ENCODE results near the gene ASRGL1.
"Not testable (repeated sequence)": the region's sequence is repeated elsewhere in the genome, so short reads cannot be mapped to it uniquely, and the experiment has no call there.

ASRGL1 gene

DNA sequence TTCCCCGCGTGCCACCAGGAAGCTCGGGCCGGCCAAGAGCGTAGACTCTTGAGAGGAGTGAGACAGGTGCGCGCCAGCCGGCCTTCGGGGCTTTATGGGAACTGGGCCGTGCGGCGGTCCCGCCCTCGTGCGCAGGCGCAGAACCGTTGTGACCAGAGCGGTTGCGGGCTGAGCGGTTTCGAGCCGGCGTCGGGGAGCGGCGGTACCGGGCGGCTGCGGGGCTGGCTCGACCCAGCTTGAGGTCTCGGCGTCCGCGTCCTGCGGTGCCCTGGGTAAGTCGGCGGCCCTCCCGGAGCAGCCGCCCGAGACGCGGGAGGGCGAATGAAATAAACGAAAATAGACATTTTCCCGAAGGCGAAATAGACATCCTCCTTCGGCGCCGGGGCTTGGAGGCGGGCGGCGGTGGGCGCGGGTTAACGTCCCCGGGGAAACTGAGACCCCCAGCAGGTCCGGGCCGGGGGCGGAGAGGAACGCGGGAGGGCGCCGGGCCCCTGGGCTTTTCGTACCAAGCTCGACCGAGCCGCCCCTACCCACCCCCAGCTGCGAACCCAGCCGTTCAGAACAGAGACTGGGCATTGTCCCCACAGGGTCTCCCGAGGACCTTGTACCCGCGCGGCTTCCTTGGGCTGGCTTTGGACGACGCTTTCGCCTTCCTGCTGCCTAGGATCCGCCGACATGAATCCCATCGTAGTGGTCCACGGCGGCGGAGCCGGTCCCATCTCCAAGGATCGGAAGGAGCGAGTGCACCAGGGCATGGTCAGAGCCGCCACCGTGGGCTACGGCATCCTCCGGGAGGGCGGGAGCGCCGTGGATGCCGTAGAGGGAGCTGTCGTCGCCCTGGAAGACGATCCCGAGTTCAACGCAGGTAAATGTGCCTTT lies at the start of gene ASRGL1:
ASRGL1 (plus strand) TSS at position 146 of the 879 bp plus-strand sequence; CDS start at position 676, 530 bp downstream.
- DNase-seq (ENCODE audit: low read depth in 3 of 3), result peak; percentile 43 to 80 (median 52)

DNA sequence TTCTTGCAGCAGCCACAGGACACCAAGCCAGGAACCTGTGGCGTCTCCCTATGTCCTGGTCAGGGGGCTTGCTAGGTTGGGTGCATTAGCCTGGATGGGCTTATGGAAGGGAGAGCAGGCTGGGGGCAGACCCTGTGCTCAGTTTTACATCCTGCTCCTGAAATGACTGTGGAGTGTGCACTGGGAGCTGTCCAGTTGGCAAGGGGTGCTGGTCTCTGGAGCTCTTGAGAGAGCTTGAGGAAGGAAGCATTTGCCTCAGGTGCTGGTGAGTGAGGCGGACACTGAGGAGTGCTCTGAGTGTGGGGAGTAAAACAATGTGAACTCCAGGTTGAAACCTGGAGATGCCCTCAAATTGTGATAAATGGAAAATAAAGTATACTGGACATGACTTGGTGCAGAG lies 41.7 kb upstream of the ASRGL1 start:
- DNase-seq (ENCODE audit: low read depth in 3 of 3), result no peak

DNA sequence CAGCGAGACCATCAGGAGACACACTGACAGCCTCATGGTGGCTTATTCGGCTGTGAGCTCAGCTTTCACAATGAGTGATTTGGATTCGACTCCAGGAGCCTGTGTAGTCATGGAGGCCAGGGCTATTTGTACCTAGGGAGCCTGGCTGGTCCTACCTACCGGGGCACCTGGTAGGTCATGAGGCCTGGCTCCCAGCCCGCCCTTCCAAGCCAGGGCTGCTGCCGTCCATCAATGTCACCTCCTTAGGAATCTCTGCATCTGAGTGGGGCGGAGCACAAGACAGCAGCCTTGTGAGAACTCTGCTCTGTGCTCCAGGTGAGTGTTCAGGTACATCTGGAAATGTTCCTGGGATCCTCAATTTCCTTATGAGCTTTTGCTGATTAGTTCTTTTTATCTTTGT lies 38.3 kb upstream of the ASRGL1 start, which contains the start of gene SCGB1D4:
SCGB1D4 (minus strand) TSS at position 101 of the 400 bp plus-strand sequence; CDS start at position 36, 65 bp downstream.
- DNase-seq (ENCODE audit: low read depth in 3 of 3), result no peak

DNA sequence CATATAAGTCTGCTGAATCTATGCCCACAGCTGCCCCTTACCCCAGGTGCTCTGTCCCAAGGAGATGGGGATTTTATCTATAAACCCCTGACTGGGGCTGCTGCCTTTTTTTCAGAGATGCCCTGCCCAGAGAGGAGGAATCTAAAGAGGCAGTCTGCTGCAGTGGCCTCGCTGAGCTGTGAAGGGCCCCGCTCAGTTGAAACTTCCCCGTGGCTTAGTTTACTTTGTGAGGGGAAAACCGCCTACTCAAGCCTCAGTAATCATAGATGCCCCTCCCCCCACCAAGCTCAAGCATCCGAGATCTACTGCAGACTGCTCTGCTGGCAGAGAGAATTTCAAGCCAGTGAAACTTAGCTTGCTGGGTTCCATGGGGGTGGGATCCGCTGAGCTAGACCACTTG lies 31.0 kb upstream of the ASRGL1 start:
- DNase-seq (ENCODE audit: low read depth in 3 of 3), result no peak

DNA sequence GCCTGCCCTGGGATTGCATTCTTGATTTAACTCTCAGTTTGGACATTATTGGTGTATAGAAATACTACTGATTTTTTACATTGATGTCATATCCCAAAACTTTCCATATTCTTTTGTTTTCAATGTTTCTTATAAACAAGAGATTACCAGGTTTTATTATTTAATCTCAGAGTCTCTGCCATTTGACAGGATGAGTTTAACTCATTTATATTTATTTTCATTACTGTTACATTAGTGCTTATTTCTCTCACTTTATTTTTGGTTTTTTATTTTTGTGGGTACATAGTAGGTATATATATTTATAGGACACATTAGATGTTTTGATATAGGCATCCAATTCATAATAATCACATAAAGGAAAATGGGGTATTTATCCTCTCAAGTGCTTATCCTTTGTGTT lies 29.3 kb upstream of the ASRGL1 start:
- DNase-seq (ENCODE audit: low read depth in 3 of 3), result no peak

DNA sequence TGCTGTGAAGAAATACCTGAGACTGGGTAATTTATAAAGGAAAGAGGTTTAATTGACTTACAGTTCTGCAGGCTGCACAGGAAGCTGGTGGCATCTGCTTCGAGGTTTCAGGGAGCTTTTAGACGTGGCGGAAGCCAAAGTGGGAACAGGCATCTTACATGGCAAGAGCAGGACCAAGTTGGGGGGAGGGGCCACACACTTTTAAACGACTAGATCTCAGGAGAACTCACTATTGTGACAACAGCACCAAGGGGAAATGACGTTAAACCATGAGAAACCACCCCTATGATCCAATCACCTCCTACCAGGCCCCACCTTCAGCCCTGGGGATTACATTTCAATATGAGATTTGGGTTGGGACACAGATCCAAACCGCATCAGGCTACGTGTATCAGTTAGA lies 27.3 kb upstream of the ASRGL1 start:
- no peak for DNase-seq (ENCODE audit: low read depth in 3 of 3)

DNA sequence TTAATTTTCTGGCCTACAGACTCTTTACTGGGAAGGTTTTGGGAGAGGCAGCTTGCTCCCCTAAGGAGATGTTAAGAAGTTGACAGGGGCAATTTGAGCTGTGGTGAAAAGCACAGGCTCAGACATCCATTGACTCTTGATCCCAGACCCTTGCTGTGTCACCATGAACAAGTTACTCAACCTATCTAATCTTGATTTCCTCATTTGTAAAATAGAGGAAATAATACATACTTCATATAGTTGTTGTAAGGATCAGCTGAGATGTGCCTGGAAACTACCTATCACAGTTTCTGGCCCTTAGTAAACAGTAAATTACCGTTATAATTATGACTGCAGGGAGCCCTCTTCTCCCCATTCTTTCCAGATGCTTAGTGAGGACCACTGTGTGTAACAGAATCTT lies 21.8 kb upstream of the ASRGL1 start:
- no peak for DNase-seq (ENCODE audit: low read depth in 3 of 3)

DNA sequence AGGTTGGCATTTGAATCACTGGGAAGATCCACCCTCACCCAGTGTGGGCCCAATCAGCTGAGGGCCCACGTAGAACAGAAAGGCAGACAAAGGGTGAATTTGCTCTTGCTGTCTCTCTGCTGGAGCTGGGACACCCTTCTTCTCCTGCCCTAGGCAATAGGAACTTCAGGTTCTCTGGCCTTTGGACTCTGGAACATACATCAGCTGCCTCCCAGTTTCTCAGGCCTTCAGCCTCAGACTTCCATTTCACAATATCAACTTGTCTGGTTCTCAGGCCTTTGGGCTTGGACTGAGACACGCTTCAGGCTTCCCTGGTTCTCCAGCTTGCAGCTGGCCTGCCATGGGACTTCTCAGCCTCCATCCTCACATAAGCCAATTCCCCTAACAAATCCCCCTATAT lies 14.7 kb upstream of the ASRGL1 start:
- no peak for DNase-seq (ENCODE audit: low read depth in 3 of 3)

DNA sequence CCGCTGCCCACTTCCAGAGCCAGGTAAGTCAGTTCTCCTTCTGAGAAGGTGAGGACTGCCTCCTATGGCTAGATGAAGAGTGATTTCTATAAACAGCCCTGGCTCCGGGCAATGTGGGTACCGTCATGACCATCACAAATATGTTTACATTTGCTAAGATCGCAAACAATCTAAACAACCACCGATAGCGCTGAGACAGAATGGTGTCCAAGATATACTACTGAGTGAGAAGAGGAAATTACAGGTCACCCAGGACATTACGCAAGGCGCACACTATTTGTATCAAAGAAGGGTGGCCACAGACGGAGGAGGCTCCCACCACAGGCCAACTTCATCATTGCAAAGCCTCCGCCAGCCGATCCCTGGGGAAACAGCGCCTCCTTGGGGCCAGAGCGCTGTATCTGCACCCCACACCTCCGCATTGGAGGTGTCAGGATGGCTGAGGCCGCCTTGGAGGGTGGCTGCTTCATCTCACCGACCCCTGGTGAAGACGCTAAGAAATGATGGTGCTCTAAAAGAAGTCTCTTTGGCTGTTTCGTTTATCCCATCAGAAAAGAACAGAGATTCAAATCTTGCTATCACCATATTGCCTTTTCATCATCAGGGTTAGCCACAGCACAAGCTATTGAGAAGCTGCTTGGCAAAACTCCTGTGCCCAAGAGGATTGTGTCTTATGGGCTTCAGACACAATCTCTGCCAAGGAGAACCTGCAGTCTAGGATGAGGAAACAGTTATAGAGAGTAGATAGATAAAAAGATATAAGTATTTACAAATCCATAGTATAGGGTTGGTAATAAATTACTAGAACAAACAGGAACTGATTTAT lies 12.3 kb upstream of the ASRGL1 start:
- DNase-seq (ENCODE audit: low read depth in 3 of 3), result peak; percentile 11 to 72 (median 30)

DNA sequence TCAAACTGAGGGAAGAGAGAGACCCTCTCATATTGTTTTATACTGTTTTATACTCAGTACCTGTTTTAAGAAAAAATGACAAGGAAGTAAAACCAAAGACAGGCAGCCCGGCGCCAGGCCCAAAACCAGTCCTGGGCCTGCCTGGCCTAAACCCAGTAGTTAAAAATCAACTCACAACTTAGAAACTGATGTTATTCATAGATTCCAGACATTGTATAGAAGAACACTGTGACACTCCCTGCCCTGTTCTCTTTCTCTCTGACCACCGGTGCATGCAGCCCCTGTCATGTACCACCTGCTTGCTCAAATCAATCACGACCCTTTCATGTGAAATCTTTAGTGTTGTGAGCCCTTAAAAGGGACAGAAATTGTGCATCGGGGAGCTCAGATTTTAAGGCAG lies 11.5 kb upstream of the ASRGL1 start:
- not testable (repeated sequence) for DNase-seq (ENCODE audit: low read depth in 3 of 3)

DNA sequence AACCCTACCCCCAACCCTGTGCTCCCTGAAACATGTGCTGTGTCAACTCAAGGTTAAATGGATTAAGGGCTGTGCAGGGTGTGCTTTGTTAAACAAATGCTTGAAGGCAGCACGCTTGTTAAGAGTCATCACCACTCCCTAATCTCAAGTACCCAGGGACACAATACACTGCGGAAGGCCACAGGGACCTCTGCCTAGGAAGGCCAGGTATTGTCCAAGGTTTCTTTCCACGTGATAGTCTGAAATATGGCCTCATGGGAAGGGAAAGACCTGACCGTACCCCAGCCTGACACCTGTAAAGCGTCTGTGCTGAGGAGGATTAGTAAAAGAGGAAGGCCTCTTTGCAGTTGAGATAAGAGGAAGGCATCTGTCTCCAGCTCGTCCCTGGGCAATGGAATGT lies 10.5 kb upstream of the ASRGL1 start:
- not testable (repeated sequence) for DNase-seq (ENCODE audit: low read depth in 3 of 3)

DNA sequence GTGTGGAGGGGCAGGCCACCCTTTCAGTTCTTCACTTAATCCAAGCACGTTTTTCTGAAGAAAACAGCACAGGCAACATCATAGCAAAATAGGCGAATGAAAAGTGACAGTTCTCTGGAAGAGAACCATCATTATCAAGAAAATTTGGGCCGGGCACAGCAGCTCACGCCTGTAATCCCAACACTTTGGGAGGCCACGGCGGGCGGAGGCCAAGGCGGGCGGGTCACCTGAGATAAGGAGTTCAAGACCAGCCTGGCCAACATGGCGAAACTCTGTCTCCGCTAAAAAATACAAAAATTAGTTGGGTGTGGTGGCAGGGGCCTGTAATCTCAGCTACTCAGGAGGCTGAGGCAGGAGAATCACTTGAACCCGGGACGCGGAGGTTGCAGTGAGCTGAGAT lies 9.7 kb upstream of the ASRGL1 start:
- not testable (repeated sequence) for DNase-seq (ENCODE audit: low read depth in 3 of 3)

DNA sequence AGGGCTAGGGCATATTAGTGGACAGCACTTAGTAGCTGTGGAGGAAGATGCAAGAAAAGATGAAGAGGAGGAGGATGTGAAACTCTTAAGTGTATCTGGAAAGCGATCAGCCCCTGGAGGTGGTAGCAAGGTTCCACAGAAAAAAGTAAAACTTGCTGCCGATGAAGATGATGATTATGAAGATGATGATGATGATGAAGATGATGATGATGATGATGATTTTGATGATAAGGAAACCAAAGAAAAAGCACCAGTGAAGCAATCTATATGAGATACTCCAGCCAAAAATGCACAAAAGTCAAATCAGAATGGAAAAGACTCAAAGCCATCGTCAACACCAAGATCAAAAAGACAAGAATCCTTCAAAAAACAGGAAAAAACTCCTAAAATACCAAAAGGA lies 6.0 kb upstream of the ASRGL1 start:
- not testable (repeated sequence) for DNase-seq (ENCODE audit: low read depth in 3 of 3)

DNA sequence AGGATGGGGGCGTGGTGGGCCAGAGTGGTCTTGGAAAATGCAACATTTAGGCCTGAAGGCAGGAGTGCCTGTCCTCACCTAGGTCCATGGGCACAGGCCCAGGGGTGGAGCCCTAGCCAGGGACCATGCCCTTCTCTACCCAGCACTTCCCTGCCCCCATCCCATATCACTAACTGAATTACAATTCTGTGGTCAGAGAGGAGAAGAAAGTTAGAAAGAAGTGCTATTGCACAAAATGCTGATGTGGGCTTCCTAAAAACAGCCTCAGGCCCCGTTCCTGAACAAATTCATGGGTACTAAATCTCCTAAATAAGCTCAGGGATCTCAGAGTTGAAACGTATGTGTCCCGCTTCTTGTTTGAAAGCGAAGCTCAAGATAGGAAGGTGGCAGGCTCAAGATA lies 3.5 kb upstream of the ASRGL1 start:
- DNase-seq (ENCODE audit: low read depth in 3 of 3), result no peak

DNA sequence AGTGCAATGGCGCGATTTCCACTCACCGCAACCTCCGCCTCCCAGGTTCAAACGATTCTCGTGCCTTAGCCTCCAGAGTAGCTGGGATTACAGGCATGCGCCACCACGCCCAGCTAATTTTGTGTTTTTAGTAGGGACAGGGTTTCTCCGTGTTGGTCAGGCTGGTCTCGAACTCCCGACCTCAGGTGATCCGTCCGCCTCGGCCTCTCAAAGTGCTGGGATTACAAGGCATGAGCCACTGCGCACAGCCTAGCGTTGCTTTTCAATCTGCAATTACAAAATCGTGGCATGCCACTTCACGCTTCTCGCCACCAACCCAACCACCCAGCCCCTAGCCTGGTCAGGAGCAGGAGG lies 322 bp upstream of the ASRGL1 start:
- DNase-seq (ENCODE audit: low read depth in 3 of 3), result not testable (repeated sequence)

DNA sequence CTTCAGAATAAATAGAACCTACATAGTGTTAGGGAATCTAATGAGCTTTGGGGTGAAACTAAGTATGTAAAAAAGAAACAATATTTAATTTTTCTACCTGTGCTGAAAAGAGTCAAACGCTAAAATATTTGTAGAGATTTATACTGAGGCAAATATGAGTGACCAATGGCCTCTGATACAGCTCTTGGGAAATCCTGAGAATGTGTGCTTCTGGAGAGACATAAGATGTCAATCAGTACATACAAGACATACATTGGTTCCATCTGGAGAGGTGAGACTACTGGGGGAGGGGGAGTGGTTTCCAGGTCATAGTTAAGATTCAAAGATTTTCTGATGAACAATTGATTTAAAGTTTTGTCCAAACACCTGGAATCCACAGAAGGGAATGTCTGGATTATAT lies 970 bp downstream of the ASRGL1 start:
- DNase-seq (ENCODE audit: low read depth in 3 of 3), result no peak

DNA sequence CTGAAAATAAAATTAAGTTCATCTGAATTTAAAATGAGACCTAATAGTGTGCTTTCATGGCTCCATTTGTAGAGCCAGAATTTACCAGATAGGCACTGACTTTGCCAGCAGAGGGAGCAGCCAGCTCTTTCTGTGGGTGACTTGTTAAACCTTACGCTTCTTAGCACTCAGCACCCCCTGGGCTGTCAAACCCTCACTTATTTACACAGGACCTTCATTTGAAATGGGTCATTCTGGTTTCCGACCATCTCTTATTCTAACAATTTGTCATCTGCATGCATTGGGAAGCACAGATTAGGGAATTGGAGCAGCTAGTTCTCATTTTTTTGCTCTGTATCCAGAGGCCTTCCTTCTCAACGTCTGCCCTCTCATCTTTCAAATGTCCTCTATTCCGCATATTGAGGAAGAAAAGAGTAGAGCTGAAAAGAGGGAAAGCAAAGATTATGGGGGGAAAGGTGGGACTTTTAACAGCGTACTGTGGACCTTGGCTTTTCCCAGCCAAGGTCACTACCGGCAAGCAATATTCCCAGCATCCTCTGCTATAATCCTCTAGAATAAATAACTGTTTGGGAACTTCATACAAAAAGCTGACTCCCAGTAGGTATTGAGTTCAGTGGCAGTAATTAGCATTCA lies 3.1 kb downstream of the ASRGL1 start:
- peak; percentile 12 to 51 (median 25) for DNase-seq (ENCODE audit: low read depth in 3 of 3)

DNA sequence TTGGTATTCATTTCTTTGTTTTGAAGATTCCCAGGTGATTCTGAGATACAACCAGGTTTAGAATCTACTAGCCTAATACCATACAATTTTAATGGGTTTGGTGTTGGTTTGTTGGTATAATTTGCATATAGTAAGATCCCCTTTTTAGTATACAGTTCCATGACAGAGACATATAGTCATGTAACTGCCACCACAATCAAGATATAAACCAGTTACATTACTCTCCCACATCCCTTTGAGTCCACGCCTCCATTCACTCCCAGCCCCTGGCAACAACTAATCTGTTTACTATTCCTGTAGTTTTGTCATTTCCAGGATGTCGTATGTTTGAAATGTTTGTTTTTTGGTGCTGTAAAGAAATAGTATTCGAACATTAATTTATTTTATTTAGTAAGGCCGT lies 4.3 kb downstream of the ASRGL1 start:
- no peak for DNase-seq (ENCODE audit: low read depth in 3 of 3)

DNA sequence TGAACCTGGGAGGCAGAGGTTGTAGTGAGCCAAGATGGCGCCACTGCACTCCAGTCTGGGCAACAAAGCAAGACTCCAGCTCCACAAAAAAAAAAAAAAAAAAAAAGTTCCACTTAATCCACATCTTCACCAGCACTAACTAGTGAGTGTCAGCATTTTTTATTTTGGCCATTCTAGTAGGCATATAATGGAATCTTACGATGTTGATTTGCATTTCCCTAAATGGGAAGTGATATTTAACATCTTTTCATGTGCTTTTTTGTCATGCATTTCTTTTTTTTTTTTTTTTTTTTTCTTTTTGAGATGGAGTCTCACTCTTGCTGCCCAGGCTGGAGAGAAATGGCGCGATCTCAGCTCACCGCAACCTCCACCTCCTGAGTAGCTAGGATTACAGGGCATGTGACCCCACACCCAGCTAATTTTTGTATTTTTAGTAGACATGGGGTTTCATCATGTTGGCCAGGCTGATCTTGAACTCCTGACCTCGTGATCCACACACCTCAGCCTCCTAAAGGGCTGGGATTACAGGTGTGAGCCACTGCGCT lies 6.5 kb downstream of the ASRGL1 start:
- not testable (repeated sequence) for DNase-seq (ENCODE audit: low read depth in 3 of 3)

DNA sequence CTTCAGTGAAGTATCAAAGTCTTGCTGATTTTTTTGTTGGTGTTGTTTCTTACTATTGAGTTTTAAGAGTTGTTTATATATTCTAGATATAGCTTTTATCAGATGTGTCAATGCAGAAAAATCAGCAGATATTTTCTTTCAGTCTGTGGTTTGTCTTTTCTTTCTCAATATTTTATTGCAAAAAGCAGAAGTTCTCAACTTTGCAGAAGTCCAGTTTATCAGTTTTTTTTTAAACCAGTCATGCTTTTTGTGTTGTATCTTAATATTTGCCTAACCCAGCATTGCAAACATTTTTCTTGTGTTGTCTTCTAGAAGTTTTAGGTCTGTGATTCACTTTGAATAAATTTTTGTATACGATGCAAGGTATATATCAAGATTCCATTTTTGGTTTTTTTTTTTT lies 7.0 kb downstream of the ASRGL1 start:
- DNase-seq (ENCODE audit: low read depth in 3 of 3), result no peak

DNA sequence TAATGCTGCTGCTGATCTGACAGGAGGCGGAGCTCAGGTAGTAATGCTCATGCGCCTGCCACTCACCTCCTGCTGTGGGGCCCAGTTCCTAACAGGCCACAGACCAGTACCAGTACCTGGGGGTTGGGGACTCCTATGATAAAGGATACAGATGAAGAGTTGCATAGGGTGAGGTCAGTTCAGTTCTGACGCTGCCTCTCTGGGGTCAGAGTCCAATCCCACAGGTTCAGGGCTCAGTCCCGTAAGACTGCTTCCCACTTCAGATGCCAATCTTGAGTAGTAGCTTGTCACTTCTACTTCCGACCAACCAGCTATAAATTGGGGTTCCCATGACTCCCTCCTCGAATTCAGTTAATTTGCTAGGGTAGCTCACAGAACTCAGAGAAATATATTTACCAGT lies 8.6 kb downstream of the ASRGL1 start:
- DNase-seq (ENCODE audit: low read depth in 3 of 3), result no peak

All from stimulated activated CD4-positive, alpha-beta T cell treated with anti-CD3 and anti-CD28 coated beads, TNF-alpha, amount 100 ng/mL, for 24 hours (primary cell).